IPS DF 4.7 (cell line): Measurements from ENCODE around the gene MAP4.
A peak's percentile ranks its signal among the peaks of the same experiment; 100 is the strongest.
"Not testable (repeated sequence)": the region's sequence is repeated elsewhere in the genome, so short reads cannot be mapped to it uniquely, and the experiment has no call there.

ENCODE experiments used
- DNase-seq: peaks from one replicate; pipeline ENCODE4 v3.0.0-alpha.2; 2013; ENCODE audit warnings: low spot score; ENCODE audit errors: extremely low read depth

Gene MAP4

GRCh38 chr3:48016301-48016973, at the start of gene MAP4:
Gene MAP4 (minus strand): TSS chr3:48016416. CDS start chr3:47998860, 17,556 bp downstream.
- DNase-seq = no peak

DNA sequence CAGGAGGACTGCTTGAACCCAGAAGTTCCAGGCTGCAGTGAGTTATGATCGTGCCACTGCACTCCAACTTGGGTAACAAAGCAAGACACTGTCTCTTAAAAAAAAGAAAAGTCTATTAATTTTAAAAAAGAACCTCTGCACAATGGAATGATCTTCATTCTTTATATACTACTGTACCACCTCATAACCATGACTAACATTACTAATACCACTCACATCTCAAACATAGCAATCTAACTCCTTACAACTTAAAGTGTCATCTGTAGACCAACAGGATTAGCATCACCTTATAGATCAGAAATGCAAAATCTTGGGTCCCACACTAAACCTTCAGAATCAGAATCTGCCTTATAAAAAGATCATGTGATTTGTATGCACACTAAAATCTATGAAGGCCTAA, 48.8 kb upstream of the MAP4 start:
- DNase-seq = no peak

- DNase-seq = no peak
These were observed 48.1 kb upstream of the MAP4 start for GRCh38 chr3:48064292-48064829.

GRCh38 chr3:48061586-48061985, 45.4 kb upstream of the MAP4 start:
- not testable (repeated sequence) for DNase-seq

DNA sequence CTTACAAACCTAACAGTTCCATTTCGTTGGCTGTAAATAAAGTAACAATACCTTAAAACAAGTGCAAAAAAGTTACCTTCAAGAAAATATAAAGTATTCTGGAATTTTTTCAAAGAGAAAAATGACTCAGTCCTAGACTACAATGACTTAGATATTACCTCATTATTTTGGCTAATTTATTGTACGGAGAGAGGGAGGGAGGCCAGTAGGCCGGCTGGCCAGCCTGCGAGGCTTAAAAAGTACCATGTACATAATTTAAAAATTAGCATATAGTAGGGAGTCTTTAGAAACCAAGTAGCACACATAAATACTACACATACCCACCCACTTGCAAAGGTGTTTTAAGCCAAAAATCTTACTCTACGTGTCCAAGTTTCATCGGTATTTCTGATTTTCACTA, 41.9 kb upstream of the MAP4 start:
- no peak for DNase-seq

GRCh38 chr3:48057521-48057920, 41.3 kb upstream of the MAP4 start:
- no peak for DNase-seq

- no peak for DNase-seq
These were observed 31.7 kb upstream of the MAP4 start for GRCh38 chr3:48047841-48048464.

GRCh38 chr3:48042071-48042760, 26.0 kb upstream of the MAP4 start:
- DNase-seq = no peak

- peak; percentile 22 for DNase-seq
These were observed 23.4 kb upstream of the MAP4 start for GRCh38 chr3:48039487-48040190.

GRCh38 chr3:48038971-48039481, 22.8 kb upstream of the MAP4 start:
- DNase-seq = no peak

- no peak for DNase-seq
These were observed 17.8 kb upstream of the MAP4 start for GRCh38 chr3:48034000-48034516.

DNA sequence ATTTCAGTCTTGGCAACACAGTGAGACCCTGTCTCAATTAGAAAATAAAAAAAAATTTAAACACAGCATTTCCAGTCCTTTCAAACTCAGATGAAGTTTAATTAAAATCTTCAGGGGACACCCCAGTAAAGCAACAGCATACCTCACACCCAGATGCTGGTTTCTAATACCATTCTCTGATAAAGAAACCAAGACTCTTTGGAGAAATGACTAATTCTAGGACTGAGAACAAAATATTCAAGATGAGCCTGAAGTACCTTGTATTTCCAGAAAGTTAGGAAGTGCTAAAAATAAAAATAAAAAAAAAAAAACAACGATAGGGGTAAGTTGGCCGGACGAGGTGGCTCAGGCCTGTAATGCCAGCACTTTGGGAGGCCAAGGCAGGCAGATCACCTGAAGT, 14.0 kb upstream of the MAP4 start:
- DNase-seq = no peak

DNA sequence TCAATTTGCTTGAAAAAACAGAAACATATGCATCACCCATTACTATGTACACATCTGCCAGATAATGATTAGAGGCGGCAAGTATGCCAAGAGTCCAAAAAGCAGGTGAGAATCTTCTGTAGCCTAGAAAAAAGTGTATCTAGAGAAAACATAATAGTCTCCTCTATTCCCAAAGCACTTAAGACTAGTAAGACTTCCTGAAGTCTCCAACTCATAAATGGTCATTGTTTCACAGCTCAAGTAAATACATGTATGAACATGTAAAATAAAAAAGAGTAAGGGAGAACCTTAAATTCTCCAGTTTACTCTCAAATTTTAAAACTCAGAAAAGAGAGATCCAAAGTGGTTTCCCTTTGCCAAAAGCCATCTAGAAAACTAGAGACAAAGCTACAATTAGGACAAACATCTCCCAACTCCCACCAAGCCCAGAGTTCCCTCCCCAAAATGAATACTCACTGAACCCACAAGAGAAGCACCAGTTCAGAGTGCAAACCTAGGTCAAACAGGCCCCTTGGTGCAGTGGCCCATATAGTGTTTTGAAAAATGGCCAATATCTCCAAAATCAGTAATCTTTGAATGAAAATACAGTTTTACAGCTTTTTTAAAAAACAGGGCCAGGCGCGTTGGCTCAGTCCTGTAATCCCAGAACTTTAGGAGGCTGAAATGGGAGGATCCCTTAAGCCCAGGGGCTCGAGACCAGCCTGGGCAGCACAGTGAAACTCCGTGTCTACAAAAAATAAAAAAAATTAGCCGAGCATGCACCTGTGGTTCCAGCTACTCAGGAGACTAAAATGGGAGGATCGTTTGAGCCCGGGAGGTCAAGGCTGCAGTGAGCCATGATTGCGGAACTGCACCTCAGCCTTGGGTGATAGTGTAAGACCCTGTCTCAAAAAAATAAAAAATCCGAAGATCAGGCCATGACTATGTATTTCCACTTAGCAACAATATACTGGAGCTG, 11.0 kb upstream of the MAP4 start:
- DNase-seq = no peak

GRCh38 chr3:48026098-48026497, 9.9 kb upstream of the MAP4 start:
- no peak for DNase-seq

DNA sequence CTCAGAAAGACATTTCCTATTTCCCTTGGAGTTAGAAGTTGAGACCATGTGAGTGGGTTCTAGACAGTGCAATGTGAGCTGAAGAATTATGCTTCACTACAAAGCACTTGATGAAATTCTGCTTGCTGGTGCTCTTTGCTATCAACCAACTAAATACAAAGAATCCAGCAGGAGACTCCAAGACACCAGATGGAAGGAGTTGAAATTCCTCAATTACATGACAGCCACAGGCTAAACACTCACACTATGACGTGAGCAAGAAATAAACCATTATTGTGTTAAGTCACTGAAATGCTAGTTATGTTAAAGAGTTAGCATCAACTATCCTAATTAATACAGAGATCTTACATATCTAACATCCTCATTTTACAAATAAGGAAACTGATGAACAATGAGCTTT, 8.2 kb upstream of the MAP4 start:
- no peak for DNase-seq

GRCh38 chr3:48023377-48023776, 7.2 kb upstream of the MAP4 start:
- DNase-seq = no peak

DNA sequence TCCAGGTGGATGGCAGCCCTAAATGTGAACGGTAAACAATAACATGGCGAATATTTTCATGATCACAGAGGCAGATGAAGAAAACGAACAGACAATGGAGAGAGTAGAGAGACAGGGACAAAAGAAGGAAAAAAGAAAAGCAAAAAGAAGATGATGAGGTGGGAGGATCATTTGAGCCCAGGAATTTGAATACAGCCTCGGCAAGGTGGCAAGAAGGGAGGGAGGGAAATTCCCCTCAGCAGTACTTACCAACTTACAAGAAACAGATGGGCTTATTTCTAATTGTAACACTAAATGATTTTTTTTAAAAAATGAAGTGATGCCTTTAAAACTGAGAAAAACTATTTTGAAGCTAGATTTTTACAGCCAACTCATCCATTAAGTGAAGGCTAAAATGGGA, 6.0 kb upstream of the MAP4 start:
- DNase-seq = no peak

- DNase-seq = no peak
These were observed 2.6 kb upstream of the MAP4 start for GRCh38 chr3:48018841-48019240.

DNA sequence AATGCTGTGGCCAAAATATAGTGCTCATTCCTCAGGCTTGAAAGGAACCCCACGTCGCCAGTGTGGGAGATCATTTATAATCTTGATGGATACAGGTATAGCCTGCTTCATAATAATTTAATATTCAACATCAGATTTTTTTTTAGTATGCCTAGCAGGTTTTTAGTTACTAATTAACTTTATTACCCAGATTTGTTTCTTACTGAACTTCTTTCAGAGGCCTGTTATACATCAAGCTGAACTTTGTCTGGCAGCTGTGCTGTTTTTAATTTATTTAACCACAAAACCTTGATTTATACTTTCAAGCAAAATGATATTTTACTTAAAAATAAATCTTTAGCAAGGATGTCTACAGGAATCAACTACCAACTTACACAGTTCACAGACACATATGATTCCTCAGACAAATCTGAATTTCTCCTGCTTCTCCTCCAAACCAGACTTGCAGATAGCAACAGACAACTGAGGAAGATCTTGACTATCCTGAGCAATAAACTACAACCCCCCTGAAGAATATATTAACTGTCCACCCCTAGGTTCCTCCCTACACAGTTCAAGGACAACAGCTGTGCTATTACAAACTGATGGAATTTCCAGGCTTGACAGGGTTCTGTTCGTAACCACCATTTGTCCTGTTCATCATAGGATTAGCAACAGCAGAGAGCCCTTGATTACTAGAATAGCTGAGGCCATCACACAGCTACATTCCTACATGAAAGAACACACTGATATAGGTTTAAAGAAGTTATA, 610 bp downstream of the MAP4 start:
- DNase-seq = no peak
